T-cell (primary cell): Measurements from ENCODE around the gene TFF2. TPM values are rescaled to one million over a fixed set of nuclear protein-coding genes. Genes with fewer than 3 reads are reported as not detected.

Experiments used
- ATAC-seq, 4 experiments: fragments of 200-7000 bp in 3 of 4; fragments of 150-1000 bp in 1 of 4; cut with Tn5 transposase; replicated peaks in 1 of 4; 1 replicate in 3 of 4; 2 replicates in 1 of 4; pipeline ENCODE4 v1.10.0; 2021; ENCODE audit warnings: moderate library complexity in 3 of 4, mild to moderate bottlenecking in 2 of 4, moderate number of reproducible peaks in 1 of 4
- CTCF ChIA-PET, 2 donors: fragments of 300-600 bp; sonication (Branson Sonifier 250); formaldehyde crosslinking; loops; one replicate each; lab custom pipeline; 2022; ENCODE audit warnings: antibody characterized with exemption in 2 of 2; lab: Charles Lee
- POLR2A ChIA-PET, 2 donors: fragments of 300-600 bp; sonication (Branson Sonifier 250); formaldehyde crosslinking; loops; one replicate each; lab custom pipeline; 2022; ENCODE audit warnings: antibody characterized with exemption in 2 of 2; lab: Charles Lee
- DNase-seq, 35 experiments: peaks; one replicate each; pipeline versions ENCODE4 v3.0.0 to v3.0.0-alpha.2; 2013 to 2023
- H3K27ac ChIP-seq: one replicate; pipeline ENCODE4 v1.5.1; 2013; ENCODE audit warnings: low read length
- H3K27me3 ChIP-seq, 2 experiments: replicated peaks in 1 of 2; 1 replicate in 1 of 2; 2 replicates in 1 of 2; pipeline versions ENCODE4 v1.6.1 to v1.7.0; 2013; ENCODE audit warnings: low read length in 1 of 2, mixed read lengths in 1 of 2; ENCODE audit not compliant: control insufficient read depth in 2 of 2, insufficient read depth in 2 of 2; ENCODE audit errors: extremely low read depth in 1 of 2
- H3K36me3 ChIP-seq, 2 donors: 1 replicate in 1 of 2; 2 replicates in 1 of 2; pipeline versions ENCODE4 v1.6.1 to v1.7.0; 2013; ENCODE audit warnings: low read length in 1 of 2; ENCODE audit not compliant: control insufficient read depth in 2 of 2, insufficient read depth in 1 of 2; ENCODE audit errors: extremely low read depth in 1 of 2
- H3K4me1 ChIP-seq, 2 experiments: 1 replicate in 1 of 2; 2 replicates in 1 of 2; pipeline versions ENCODE4 v1.6.1 to v1.7.0; 2013; ENCODE audit warnings: low read length in 2 of 2, mixed read lengths in 1 of 2; ENCODE audit not compliant: insufficient read depth in 2 of 2, control insufficient read depth in 1 of 2; ENCODE audit errors: extremely low read depth in 1 of 2
- H3K4me3 ChIP-seq, 2 donors: 1 replicate in 1 of 2; 2 replicates in 1 of 2; pipeline versions ENCODE4 v1.5.1 to v1.7.0; 2013; ENCODE audit warnings: mild to moderate bottlenecking in 2 of 2, low read length in 1 of 2, moderate library complexity in 1 of 2; ENCODE audit not compliant: control insufficient read depth in 1 of 2; ENCODE audit errors: extremely low read depth in 1 of 2
- H3K9me3 ChIP-seq: 2 replicates; pipeline ENCODE4 v1.7.0; 2013
- H3K27ac Mint-ChIP-seq, 2 donors: one replicate each; pipeline ENCODE4 v1.8.0; 2020 to 2021; ENCODE audit warnings: mild to moderate bottlenecking in 2 of 2, mixed read lengths in 2 of 2
- H3K27me3 Mint-ChIP-seq, 2 donors: one replicate each; pipeline ENCODE4 v1.8.0; 2021 to 2022; ENCODE audit warnings: mixed read lengths in 2 of 2
- H3K36me3 Mint-ChIP-seq: one replicate; pipeline ENCODE4 v1.8.0; 2021; ENCODE audit warnings: mixed read lengths
- H3K4me1 Mint-ChIP-seq, 3 donors: one replicate each; pipeline ENCODE4 v1.8.0; 2020 to 2022; ENCODE audit warnings: mixed read lengths in 3 of 3, mild to moderate bottlenecking in 1 of 3
- H3K4me3 Mint-ChIP-seq, 3 donors: one replicate each; pipeline ENCODE4 v1.8.0; 2020 to 2022; ENCODE audit warnings: mild to moderate bottlenecking in 3 of 3, mixed read lengths in 3 of 3, moderate library complexity in 3 of 3
- H3K9me3 Mint-ChIP-seq, 3 donors: one replicate each; pipeline ENCODE4 v1.8.0; 2020 to 2022; ENCODE audit warnings: mixed read lengths in 3 of 3
- WGBS: methylation state at CpG from one replicate; pipeline ENCODE4 v1.1.5; 2013; ENCODE audit warnings: missing lambda C conversion rate; ENCODE audit not compliant: insufficient coverage; 5-methylcytosine and 5-hydroxymethylcytosine counted together
- total RNA-seq, 35 experiments: library from RNA in 6 of 35; stranded (reverse) in 6 of 35; fragments of 120-200 nt in 1 of 35; gene quantifications; one replicate each; pipeline versions ENCODE4 v1.2.1 to v1.2.4 and lab custom pipeline; 2013 to 2026

Gene TFF2
- total RNA-seq, 5 donors from 2014 or later (not counting 1 experiment from before 2014, with no cell fraction given), result 0.38 TPM; not detected in 4

DNA sequence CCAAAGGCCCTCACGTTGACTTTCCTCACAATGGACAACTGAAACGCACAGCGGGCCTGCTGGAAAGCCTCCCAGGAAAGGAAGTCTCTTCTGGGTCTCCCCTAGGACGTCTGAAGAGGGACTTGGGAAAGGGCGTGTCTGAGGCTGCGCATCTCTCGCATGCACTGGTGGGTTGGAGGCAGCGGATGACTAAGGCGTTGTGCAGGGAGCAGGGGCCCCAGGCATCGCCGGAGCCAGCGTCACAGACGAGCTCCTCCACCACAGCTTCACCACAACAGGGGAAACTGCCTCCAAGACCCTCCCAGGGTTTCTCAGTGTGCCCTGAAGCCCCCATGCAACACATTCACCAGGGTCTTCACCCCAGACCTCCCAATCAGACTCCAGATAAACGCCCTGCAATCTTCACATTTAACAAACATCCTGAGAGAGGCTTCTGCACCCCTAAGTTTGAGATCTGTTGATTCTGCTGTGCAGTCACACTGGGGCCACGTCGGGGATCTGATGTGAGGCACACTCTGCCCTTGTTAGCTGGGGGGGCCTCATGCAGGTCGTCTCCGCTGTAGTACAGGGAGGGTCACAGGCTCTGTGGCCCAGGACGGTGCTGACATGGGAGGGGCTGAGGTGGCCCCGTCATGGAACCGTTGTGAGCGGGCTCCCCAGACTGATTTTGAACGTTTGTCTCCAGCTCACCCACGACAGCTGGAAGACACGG lies 22.6 kb upstream of the TFF2 start:
- ATAC-seq, result peak in 1 of 4 experiments; percentile 43
- Mint-ChIP-seq H3K27me3 (peaks cover 0 to 2% of the 10 kb centered on the region in 2 donors), H3K36me3 (no peaks in the 10 kb centered on the region), H3K9me3 (no peaks in the 10 kb centered on the region), H3K4me3 (no peak overlapping the region), H3K27ac (peak overlapping the region in 1 of 2 donors; percentile 39), H3K4me1 (peaks cover 10 to 14% (median 12%) of the 10 kb centered on the region in 3 donors)
- peaks cover 0 to 40% of the 10 kb centered on the region in 2 experiments for H3K27me3 ChIP-seq
- ChIA-PET CTCF (no interaction called here), POLR2A (no interaction called here)
- H3K4me3 ChIP-seq, result no peak overlapping the region
- no peaks in the 10 kb centered on the region for H3K9me3 ChIP-seq
- 60% methylated on average over 19 of the region's 25 CpGs for WGBS
- no peaks in the 10 kb centered on the region for H3K36me3 ChIP-seq
- H3K4me1 ChIP-seq, result peaks cover 5 to 8% of the 10 kb centered on the region in 2 experiments
- peak in 1 of 35 experiments; percentile 23 for DNase-seq
- H3K27ac ChIP-seq, result no peak overlapping the region

- no peak overlapping the region for H3K27ac ChIP-seq
- H3K9me3 ChIP-seq, result no peaks in the 10 kb centered on the region
- 70% methylated on average over 17 of the region's 18 CpGs for WGBS
- no peak for ATAC-seq
- no peaks in the 10 kb centered on the region for H3K36me3 Mint-ChIP-seq
- peaks cover 0 to 35% of the 10 kb centered on the region in 2 experiments for H3K27me3 ChIP-seq
- H3K4me1 ChIP-seq, result peaks cover 5 to 8% of the 10 kb centered on the region in 2 experiments
- no peak overlapping the region for H3K4me3 ChIP-seq
- ChIA-PET CTCF (no interaction called here), POLR2A (no interaction called here)
- peaks cover 9 to 14% (median 10%) of the 10 kb centered on the region in 3 donors for H3K4me1 Mint-ChIP-seq
- peaks cover 0 to 1% of the 10 kb centered on the region in 2 donors for H3K27me3 Mint-ChIP-seq
- no peak for DNase-seq
- H3K27ac Mint-ChIP-seq, result peak overlapping the region in 1 of 2 donors; percentile 65
- no peaks in the 10 kb centered on the region for H3K9me3 Mint-ChIP-seq
- no peak overlapping the region for H3K4me3 Mint-ChIP-seq
- H3K36me3 ChIP-seq, result no peaks in the 10 kb centered on the region
Observed at GRCh38 chr21:42370894-42371654, 20.3 kb upstream of the TFF2 start.

- Mint-ChIP-seq H3K36me3 (no peaks in the 10 kb centered on the region), H3K4me1 (peaks cover 7 to 13% (median 10%) of the 10 kb centered on the region in 3 donors), H3K4me3 (no peak overlapping the region), H3K27me3 (no peaks in the 10 kb centered on the region), H3K27ac (no peak overlapping the region), H3K9me3 (no peaks in the 10 kb centered on the region)
- ATAC-seq (no peak), DNase-seq (peak in 1 of 35 experiments; percentile 12)
- Histone ChIP-seq H3K36me3 (no peaks in the 10 kb centered on the region), H3K27ac (no peak overlapping the region), H3K27me3 (peaks cover 0 to 26% of the 10 kb centered on the region in 2 experiments), H3K4me1 (peaks cover 5 to 6% of the 10 kb centered on the region in 2 experiments), H3K9me3 (no peaks in the 10 kb centered on the region), H3K4me3 (no peak overlapping the region)
- WGBS, result 93% methylated on average over 13 of the region's 16 CpGs
- ChIA-PET CTCF (no interaction called here), POLR2A (no interaction called here)
Observed at GRCh38 chr21:42369821-42370220, 19.0 kb upstream of the TFF2 start.

DNA sequence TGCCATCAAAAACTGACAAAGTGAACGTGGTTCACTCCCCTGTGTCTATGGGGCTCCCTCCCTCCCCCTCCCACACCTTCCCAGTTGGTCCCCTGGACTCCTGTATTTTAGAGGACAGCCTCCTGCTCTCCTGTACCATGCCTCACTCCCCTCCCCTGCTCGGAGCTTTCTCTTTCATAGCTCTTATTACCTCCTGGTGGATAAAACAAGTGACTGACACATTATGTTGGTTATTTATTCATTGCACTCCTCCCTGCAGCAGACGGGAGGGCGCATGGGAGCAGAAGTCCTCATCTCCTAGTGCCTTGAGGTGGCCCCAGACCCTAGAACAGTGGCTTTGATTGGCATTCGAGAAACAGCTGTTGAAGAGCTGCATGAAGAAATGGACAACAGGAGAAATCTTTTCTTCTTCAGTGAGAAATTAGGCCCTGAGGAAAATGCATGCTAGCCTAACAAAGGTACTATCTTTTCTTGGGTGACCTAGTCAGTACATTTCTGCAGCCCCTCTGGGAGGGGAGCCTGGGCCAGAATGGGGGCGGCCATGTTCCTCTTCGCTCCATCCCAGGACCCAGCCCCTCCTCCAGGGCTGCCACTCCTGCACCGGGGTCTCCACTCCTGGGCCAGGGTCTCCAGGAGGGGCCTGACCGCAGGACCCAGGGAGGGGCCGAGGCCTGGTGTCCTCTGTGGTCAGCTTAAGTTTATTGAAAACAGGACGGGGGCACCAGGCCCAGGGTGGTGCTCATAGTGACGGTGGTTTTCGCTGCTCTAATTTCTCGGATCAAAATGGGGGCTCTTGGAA lies 16.8 kb upstream of the TFF2 start:
- H3K36me3 Mint-ChIP-seq, result no peaks in the 10 kb centered on the region

GRCh38 chr21:42366292-42367010 lies 15.7 kb upstream of the TFF2 start, which contains the start of gene TFF1:
TSS of gene TFF1 (minus strand) at chr21:42366535. CDS start at chr21:42366495, 40 bp downstream.
- H3K9me3 Mint-ChIP-seq, result no peaks in the 10 kb centered on the region

More for the DNA sequence above, 16.8 kb upstream of the TFF2 start:
- Histone ChIP-seq H3K36me3 (no peaks in the 10 kb centered on the region), H3K4me3 (no peak overlapping the region), H3K27ac (no peak overlapping the region), H3K9me3 (no peaks in the 10 kb centered on the region), H3K27me3 (peaks cover 0 to 22% of the 10 kb centered on the region in 2 experiments), H3K4me1 (peaks cover 0 to 5% of the 10 kb centered on the region in 2 experiments)
- no peak for ATAC-seq
- Mint-ChIP-seq H3K4me3 (no peak overlapping the region), H3K27me3 (no peaks in the 10 kb centered on the region), H3K9me3 (no peaks in the 10 kb centered on the region), H3K27ac (no peak overlapping the region), H3K4me1 (peaks cover 3 to 15% (median 4%) of the 10 kb centered on the region in 3 donors)
- DNase-seq, result no peak
- 89% methylated on average over 8 of the region's 14 CpGs for WGBS
- POLR2A ChIA-PET, result no interaction called here
- CTCF ChIA-PET, result no interaction called here

More at GRCh38 chr21:42366292-42367010, 15.7 kb upstream of the TFF2 start, which contains the start of gene TFF1:
- Histone ChIP-seq H3K27ac (no peak within 1 kb of the TSS), H3K4me1 (peaks cover 0 to 5% of the 10 kb centered on the region in 2 experiments), H3K4me3 (no peak within 1 kb of the TSS), H3K9me3 (no peaks in the 10 kb centered on the region), H3K27me3 (peaks cover 0 to 22% of the 10 kb centered on the region in 2 experiments), H3K36me3 (no peaks in the 10 kb centered on the region)
- ATAC-seq, result no peak
- Mint-ChIP-seq H3K27ac (no peak within 1 kb of the TSS), H3K4me3 (no peak within 1 kb of the TSS), H3K27me3 (peaks cover 0 to 2% of the 10 kb centered on the region in 2 donors), H3K36me3 (no peaks in the 10 kb centered on the region), H3K4me1 (peaks cover 3 to 15% (median 4%) of the 10 kb centered on the region in 3 donors)
- CTCF ChIA-PET, result interaction anchor here in 1 of 2 donors (0.7 kb wide), 1 partner anchor 64 kb away, joined by 3 read pairs; no protein-coding TSS in a partner anchor
- POLR2A ChIA-PET, result no interaction called here
- DNase-seq, result no peak
- 90% methylated on average over 15 of the region's 19 CpGs for WGBS
